SK-MEL-5 (cell line): Measurements from ENCODE around the gene LAMTOR4. TPM values are rescaled to one million over a fixed set of nuclear protein-coding genes. Genes with fewer than 3 reads are reported as not detected.
"Not testable (repeated sequence)": the region's sequence is repeated elsewhere in the genome, so short reads cannot be mapped to it uniquely, and the experiment has no call there.

Experiments used
- DNase-seq: peaks from one replicate; pipeline ENCODE4 v3.0.0-alpha.2; 2016; ENCODE audit warnings: low read depth, low spot score
- in situ Hi-C: cut with HindIII; loops from 2 replicates; pipeline ENCODE4 v1.10.0; 2016; ENCODE audit warnings: low sequenced_read_pairs, high pct_unique_total_duplicates, low pct_unique_long_range_greater_than_20kb
- total RNA-seq: library from RNA; depleted of rRNA; stranded (reverse); fragments of >200 nt; shearing (Covaris generic); gene quantifications from 2 replicates; pipeline ENCODE4 v1.2.3, GENCODE V29; 2014

Gene LAMTOR4
- total RNA-seq, 1 experiment from 2014 or later: 169 TPM

GRCh38 chr7:100119970-100120732 is 28.6 kb upstream of the LAMTOR4 start:
- in situ Hi-C loops: no loop called here
- peak; percentile 86 for DNase-seq

- in situ Hi-C loops: no loop called here
- no peak for DNase-seq
Measured at GRCh38 chr7:100120733-100121036, 28.0 kb upstream of the LAMTOR4 start.

GRCh38 chr7:100122067-100122466 is 26.7 kb upstream of the LAMTOR4 start:
- peak; percentile 96 for DNase-seq
- in situ Hi-C loops: no loop called here

GRCh38 chr7:100122568-100122967 is 26.1 kb upstream of the LAMTOR4 start:
- in situ Hi-C loops: no loop called here
- DNase-seq: no peak

- in situ Hi-C loops: no loop called here
- no peak for DNase-seq
Measured at GRCh38 chr7:100124301-100125230, 24.2 kb upstream of the LAMTOR4 start.

- DNase-seq: no peak
- in situ Hi-C loops: no loop called here
Measured at GRCh38 chr7:100126239-100126930, 22.3 kb upstream of the LAMTOR4 start.

GRCh38 chr7:100126931-100127865 is 21.5 kb upstream of the LAMTOR4 start, which contains the start of gene MBLAC1:
Gene MBLAC1, plus strand, starts transcription at chr7:100126967. Its CDS starts 429 bp downstream, at chr7:100127396.
- DNase-seq: peak; percentile 93
- in situ Hi-C loops: no loop called here

GRCh38 chr7:100127866-100128636 is 20.7 kb upstream of the LAMTOR4 start:
- in situ Hi-C loops: no loop called here
- DNase-seq: no peak

GRCh38 chr7:100128637-100128963 is 20.1 kb upstream of the LAMTOR4 start:
- no peak for DNase-seq
- in situ Hi-C loops: no loop called here

GRCh38 chr7:100130220-100130607 is 18.5 kb upstream of the LAMTOR4 start:
- DNase-seq, in situ Hi-C loops: not testable (repeated sequence)

- DNase-seq: peak; percentile 76
- in situ Hi-C loops: no loop called here
Measured at GRCh38 chr7:100130608-100131453, 17.9 kb upstream of the LAMTOR4 start.

- DNase-seq: no peak
- in situ Hi-C loops: no loop called here
Measured at GRCh38 chr7:100132126-100132525, 16.6 kb upstream of the LAMTOR4 start.

GRCh38 chr7:100132697-100133151 is 16.0 kb upstream of the LAMTOR4 start:
- in situ Hi-C loops: no loop called here
- peak; percentile 90 for DNase-seq

- DNase-seq: no peak
- in situ Hi-C loops: no loop called here
Measured at GRCh38 chr7:100137851-100138760, 10.6 kb upstream of the LAMTOR4 start.

GRCh38 chr7:100141555-100141949 is 7.2 kb upstream of the LAMTOR4 start:
- in situ Hi-C loops: no loop called here
- no peak for DNase-seq
